ENCODE data around the gene ZMYM5.

Gene ZMYM5

DNA sequence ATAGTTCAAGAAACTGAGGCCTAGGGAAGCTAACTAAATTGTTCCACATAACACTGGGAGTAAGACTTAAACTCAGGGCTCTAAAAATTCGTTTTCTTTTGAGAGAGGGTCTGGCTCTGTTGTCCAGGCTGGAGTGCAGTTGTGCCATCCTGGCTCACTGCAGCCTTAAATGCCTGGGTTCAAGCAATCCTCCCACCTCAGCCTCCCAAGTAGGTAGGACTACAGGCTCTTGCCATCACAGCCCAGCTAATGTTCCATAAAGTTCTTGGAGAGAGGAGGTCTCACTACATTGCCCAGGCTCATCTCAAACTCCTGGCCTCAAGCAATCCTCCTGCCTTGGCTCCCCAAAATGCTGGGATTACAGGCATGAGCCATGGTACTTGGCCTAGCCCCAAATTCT, 10.7 kb downstream of the ZMYM5 start:
- H3K4me3 ChIP-seq (ENCODE audit: low read length): no peak overlapping the region
- TF ChIP-seq, protein P1, sequence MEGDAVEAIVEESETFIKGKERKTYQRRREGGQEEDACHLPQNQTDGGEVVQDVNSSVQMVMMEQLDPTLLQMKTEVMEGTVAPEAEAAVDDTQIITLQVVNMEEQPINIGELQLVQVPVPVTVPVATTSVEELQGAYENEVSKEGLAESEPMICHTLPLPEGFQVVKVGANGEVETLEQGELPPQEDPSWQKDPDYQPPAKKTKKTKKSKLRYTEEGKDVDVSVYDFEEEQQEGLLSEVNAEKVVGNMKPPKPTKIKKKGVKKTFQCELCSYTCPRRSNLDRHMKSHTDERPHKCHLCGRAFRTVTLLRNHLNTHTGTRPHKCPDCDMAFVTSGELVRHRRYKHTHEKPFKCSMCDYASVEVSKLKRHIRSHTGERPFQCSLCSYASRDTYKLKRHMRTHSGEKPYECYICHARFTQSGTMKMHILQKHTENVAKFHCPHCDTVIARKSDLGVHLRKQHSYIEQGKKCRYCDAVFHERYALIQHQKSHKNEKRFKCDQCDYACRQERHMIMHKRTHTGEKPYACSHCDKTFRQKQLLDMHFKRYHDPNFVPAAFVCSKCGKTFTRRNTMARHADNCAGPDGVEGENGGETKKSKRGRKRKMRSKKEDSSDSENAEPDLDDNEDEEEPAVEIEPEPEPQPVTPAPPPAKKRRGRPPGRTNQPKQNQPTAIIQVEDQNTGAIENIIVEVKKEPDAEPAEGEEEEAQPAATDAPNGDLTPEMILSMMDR (conservative IDR thresholded peaks at IDR 0.05; ENCODE audit: low read depth, low read length): no peak
- DNase-seq (ENCODE audit: low read depth): no peak

- no peak overlapping the region for H3K4me3 ChIP-seq (ENCODE audit: low read length)
- TF ChIP-seq, protein P1 (conservative IDR thresholded peaks at IDR 0.05; ENCODE audit: low read depth, low read length): no peak
- peak; percentile 87 for DNase-seq (ENCODE audit: low read depth)
Measured at GRCh38 chr13:19845758-19846157, 17.7 kb downstream of the ZMYM5 start.

GRCh38 chr13:19838865-19839275, 24.6 kb downstream of the ZMYM5 start:
- H3K4me3 ChIP-seq (ENCODE audit: low read length): no peak overlapping the region
- DNase-seq (ENCODE audit: low read depth): no peak
- TF ChIP-seq, protein P1 (conservative IDR thresholded peaks at IDR 0.05; ENCODE audit: low read depth, low read length): no peak

DNA sequence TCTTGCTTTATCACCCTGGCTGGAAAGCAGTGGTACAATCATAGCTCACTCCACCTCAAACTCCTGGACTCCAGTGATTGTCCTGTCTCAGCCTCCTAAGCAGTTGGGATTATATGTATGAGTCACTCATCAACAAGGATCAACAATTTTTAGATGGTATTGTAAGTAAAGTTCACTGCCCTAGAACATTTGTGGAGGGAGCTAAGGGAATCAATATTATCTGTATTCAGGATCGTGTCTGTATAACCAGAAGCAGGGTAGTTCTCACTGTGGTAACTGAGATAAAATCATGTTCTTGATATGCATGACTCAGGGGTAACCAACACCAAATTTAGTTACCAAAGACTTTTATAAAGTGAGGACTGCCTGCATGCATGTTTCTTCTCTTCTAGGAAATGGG, 27.0 kb downstream of the ZMYM5 start:
- DNase-seq (ENCODE audit: low read depth): peak; percentile 62
- H3K4me3 ChIP-seq (ENCODE audit: low read length): no peak overlapping the region
- TF ChIP-seq, protein P1 (conservative IDR thresholded peaks at IDR 0.05; ENCODE audit: low read depth, low read length): no peak

GRCh38 chr13:19834704-19835103, 28.7 kb downstream of the ZMYM5 start:
- TF ChIP-seq, protein P1 (conservative IDR thresholded peaks at IDR 0.05; ENCODE audit: low read depth, low read length): no peak
- no peak overlapping the region for H3K4me3 ChIP-seq (ENCODE audit: low read length)
- DNase-seq (ENCODE audit: low read depth): no peak

- no peak overlapping the region for H3K4me3 ChIP-seq (ENCODE audit: low read length)
- DNase-seq (ENCODE audit: low read depth): no peak
- TF ChIP-seq, protein P1 (conservative IDR thresholded peaks at IDR 0.05; ENCODE audit: low read depth, low read length): no peak
Measured at GRCh38 chr13:19822673-19823072, 40.8 kb downstream of the ZMYM5 start.

DNA sequence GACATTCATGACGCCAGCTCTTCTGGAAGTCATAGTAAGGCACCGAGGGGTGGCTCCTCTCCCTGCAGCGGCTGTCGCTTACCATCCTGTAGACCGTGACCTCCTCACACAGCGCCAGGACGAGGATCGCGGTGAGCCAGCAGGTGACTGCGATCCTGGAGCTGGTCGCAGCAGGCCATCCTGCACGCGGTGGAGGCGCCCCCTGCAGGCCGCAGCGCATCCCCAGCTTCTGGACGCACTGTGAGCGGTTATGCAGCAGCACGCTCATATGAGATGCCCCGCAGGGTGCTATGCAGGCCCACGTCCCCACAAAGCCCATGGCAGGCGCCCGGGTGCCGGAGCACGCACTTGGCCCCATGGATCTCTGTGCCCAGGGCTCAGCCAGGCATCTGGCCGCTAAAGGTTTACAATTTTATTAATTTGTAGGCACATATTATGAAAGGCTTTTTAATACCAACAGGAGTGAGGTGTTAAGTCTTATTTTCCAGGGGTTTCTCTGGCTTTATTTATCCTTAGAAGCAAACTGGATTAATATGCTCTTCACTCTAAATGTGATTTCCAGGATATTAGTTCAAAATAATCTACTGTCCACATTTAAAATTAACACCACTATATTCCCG, 45.1 kb downstream of the ZMYM5 start:
- DNase-seq (ENCODE audit: low read depth): no peak
- TF ChIP-seq, protein P1 (conservative IDR thresholded peaks at IDR 0.05; ENCODE audit: low read depth, low read length): peak; percentile 68
- H3K4me3 ChIP-seq (ENCODE audit: low read length): no peak overlapping the region

Measured in retinal pigment epithelial cell (primary cell).